Measurements from ENCODE around the gene TIAM1.

DNA sequence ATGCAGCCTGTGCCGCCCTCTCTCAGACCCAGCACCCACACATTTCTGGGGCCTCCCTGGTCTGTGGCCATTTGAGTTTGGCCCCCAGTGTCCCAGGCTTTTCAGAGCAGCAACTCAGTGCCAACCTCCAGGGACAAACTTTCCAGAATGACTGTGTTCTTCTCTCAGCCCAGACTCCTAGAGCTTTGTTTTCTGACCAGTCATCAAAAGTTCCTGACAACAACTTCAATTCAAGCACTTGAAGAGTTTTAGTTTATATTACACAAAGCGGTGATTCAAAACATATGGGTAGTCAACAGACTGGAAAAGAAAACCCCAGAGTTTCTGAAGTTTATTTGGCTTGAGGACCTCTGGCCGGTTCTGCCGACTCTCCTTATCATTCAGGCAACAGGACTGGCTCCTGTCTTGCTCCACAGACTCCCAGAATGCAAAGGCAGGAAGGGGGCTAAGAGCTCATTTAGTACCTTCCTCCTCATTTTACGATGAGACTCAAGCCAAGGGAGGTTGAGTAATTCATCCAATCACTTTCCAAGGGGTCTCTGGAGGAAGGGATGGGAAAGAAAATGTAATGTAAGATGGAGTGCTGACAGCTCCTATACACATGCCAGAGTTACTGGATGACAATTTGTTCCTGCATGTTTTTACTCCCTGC, 27.0 kb upstream of the TIAM1 start:
- TF ChIP-seq TCF7L2 (IDR thresholded peaks at IDR 0.05; ENCODE audit: low read depth, low read length), result no peak
- TF ChIP-seq POLR2AphosphoS5 (IDR thresholded peaks at IDR 0.05; ENCODE audit: low read depth, low read length), result no peak
